GM21528 (cell line): ENCODE results near the gene SFXN5.

ENCODE experiments used
- ATAC-seq: cut with Tn5 transposase; IDR thresholded peaks from one replicate; pipeline ENCODE4 v1.9.1; 2021; ENCODE audit warnings: mild to moderate bottlenecking, moderate library complexity; ENCODE audit not compliant: unreplicated experiment, low FRiP score

Gene SFXN5

DNA sequence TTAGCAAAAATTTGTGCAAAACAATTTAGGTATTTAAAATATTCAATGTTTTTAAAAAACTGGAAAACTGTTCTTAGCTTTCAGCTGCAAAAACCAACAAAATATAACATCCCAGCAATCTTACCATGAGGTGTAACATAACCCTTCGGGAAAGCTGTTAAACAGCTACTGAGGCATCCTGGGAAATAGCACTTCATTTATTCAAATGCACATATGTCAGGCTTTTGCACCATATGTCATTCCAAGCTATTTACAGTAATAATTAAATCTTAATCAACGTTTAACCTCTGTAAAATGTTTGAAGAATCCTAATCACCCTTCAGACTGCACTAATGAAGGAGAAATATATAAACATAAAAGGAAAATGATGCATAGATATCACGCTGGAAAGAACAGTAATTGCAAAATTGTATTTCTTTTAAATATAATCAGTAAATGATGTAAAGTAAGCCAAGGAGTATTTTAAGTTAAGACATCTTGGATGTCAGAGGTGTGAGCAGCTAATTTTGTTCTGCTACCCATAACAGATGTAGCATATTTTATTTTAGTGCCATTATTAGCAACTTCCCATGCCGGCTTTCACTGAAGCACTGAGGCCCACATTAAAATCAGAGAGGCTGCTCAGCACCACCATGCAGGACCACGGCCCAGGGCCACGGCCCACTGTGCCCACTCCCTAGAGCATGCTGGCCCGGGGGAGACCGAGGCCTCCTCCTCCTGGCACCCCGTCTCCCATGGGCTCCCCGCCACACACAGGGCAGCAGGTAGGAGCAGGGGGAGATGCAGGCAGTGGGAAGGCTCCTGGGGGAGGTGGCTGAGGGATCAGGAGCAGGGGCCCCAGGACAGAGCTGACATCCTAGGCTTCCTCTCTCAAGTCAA is 123.3 kb downstream of the SFXN5 start:
- no peak for ATAC-seq

DNA sequence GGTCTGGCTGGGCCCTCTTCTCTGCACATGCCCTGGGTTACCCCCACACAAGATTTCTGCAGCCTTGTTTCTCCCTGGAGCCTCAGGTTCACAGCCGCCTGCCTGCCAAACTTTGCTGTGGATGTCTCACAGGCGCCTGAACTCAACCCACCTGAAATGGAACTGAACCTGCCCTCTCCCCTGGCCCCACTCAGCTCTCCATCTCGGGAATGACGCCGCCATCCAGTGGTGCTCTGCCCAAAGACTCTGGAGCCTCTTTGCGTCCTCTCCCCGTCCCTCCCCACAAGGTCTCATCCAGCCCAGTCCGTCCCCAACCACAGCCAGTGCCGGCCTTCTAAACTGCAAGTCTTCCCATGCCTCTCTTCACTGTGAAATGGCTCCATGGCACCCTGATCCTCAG is 125.0 kb downstream of the SFXN5 start:
- ATAC-seq: no peak

DNA sequence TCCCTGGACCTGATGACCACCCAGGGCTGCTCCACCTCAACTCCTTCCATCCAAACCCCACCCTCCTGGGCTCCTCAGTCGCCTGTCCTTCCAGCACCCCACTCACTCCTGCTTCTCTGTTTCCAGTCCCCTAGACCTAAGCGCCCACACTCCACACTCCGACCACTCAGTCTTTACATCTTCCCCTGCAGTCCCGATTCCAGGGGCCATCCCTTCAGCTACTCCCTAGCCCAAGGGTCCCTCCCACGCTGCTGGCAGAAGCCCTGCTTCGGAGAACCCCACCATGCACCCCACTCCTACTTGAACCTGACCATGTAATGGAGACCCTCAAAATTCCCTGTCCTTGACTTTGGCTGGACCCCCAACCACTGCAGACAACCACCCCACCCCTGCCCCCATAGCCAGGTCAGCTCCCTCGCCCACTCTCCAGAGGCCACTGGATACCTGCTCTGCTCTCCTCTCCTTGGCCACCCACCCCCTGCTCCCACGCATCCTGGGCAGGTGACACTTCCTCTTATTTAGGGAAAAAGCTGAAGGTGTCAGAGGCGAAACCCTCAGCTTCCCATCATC is 126.0 kb downstream of the SFXN5 start:
- ATAC-seq: no peak

DNA sequence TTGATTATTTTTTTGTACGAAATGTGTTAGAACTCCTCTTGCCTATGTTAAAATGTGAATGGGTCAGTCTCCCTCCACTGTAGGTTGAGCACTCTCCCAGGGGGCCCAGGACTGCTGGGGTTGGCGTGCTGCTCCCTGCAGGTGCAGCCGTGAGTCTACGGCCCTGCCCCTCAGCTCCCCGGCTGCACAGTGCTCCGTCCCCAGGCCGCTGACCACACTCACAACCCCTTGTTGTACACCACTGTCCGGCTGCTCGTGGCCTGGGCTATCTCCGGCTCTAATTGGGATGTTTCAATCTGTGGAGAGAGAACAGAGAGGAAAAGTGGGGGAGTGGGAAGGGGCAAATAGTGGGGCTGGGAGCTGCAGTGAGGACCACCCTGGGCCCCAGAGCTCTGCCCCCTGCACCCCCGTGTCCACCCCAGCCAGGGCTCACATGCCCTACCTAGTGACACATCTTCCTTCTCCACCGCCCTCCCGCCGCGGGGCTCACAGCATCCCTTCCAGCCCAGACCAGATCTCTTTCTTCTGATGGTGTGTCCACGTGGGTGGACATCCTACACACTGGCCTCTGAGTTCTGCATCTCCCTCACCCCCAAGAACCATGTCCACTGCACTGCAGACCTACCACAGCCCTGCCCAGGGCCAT is 126.6 kb downstream of the SFXN5 start:
- no peak for ATAC-seq

DNA sequence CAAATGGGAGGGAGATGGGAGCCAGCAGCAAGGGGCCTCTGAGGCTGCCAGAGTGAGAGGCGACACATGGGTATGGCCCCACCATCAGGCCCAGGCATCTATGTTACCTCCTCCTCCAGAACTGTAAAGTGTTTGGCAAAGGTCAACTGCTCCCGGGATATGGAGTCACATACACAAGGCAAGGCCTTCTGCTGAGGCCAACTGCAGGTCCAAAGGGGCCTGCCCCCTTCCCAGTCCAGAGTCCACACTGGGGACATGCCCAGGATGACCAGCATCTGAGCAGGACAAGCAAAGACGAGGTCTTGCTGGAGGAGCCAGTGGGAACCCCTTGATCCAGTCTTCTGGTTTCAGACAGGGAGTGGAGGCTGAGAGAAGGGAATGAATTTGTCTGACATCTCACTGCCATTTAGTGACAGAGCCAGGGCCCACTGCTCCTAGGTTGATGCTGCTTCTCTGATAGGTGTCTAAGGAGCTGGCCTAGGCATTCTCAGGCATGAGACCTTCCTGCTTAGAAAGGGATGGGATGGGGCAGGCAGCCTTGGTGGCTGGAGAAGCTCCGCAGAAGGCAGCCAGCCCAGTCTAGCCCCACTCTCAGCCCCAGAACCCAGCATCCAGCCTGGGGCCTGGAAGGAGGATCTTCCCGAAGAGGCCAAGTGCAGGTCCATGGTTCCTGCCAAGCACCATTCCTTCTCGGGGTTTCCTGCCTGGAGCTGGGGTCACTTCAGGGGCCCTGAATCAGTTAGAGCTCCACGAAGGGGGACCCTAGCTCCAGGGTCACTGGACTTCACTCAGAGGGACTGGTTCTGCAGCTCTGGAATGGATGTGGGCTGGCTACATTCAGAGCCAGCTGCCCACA is 127.7 kb downstream of the SFXN5 start:
- no peak for ATAC-seq

DNA sequence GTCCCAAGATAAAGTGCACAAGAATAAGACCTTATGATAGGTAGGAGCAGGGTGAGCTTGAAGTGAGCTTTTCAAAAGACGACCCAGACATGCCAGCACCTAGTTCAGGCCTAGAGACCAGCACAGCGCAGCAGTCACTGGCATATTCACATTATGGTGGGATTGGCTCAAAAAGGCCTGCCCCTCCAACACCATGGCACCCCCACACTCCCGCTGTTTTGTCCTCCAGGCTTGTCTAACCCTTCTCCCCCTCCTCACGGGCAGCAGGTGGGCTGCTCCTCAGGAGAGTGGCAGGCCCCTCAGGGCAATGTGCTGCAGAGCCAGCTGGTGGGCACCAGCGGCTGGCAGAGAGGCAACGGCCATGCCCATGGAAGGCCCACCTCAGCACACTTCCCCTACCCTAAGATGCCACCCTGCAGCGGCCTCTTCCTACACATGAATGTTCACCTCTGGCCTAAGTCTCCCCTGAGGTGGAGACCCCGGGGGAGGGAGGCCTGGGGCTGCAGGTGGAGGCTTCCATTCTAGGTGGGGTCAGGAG is 128.6 kb downstream of the SFXN5 start:
- no peak for ATAC-seq

DNA sequence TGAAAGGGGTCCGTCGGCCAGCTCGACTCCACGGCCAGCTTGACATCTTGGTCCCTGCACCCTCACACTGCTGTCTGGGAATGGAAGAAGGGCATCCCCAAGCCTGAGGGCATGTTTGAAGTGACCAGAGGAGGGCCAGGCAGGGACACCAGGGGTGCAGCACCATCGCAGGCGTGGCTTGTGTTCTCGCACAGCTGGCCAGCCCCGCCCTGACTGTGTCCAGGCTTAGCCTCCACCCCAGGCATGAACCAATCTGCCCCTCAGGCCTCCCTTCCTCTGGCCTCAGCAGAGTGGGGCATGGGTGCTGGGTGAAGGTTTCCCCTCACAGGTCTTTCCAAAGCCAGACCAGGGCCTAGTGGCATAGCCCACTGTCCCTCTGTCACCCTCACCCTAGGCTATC is 129.2 kb downstream of the SFXN5 start:
- no peak for ATAC-seq

DNA sequence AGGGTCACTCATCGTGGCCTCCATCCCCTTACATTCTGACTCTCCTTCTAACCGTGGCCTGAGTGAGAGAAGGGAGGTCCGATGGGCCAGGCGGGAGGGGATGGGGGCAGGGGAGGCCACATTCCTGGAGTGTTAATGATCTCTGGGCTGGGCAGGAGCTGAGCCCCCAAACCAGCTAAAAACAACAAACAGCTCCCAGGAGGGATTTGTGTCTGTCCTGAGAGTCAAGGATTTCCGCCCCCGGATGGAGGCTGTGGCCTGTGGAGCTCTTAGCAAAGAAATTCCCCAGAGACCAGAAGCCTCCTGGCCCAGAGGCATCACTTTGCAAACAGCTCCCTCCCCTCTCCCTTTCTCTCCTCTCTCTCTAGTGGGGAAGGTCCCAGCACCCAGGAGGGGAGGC is 130.7 kb downstream of the SFXN5 start:
- ATAC-seq: no peak

DNA sequence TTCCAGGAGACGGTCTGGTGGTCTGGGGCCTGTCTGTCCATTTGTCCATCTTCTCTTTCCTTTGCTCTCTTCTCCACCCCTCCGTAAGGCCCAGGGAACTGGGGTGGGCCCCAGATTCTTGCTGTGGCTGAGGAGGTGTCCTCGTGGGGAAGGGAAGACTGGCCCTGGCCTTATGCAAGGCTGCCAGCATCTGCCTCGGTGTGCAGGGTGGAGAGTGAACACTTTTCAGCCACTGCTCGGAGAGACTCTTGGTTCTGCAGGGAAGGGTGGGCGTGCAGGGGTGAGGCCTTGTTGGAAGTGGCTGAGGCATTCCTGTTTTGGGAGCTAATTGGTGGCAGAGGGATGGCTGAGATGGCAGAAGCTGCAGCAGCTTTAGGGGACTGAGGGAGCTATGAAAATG is 131.2 kb downstream of the SFXN5 start:
- no peak for ATAC-seq

DNA sequence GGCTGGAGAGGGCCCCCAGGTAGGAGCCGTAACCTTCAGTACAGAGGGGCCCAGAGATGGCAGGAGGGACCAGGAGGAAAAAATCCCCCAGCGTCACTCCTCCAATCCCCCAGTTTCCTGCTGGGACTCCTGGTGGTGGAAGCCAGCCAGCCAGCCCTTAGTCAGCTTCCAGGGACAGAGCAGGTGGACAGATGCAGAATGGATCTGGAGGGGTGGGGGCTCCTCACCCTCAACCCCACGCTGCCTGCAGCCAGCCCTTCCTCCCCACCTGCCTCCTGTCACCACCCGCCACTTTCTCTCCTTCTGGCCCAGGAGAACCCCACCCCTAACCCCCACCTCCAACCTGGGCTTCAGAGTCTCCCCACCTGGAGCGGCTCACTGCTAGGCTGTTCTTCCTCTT is 133.1 kb downstream of the SFXN5 start:
- no peak for ATAC-seq

DNA sequence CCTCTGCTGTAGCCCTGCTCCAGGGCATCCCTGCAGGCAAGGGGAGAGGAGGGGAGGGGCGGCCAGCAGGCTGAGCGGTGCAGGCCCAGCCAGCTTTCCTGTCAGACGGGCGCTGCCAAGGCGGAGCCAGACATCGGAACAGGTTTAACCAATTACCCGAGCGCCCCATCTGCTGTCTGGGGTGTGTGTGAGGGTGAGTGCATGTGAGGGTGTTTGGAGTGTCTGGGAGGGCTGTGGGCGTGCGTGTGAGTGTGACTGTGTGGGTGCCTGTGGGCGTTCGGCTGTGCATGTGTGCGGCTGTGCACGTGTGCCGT is 134.2 kb downstream of the SFXN5 start:
- ATAC-seq: no peak

DNA sequence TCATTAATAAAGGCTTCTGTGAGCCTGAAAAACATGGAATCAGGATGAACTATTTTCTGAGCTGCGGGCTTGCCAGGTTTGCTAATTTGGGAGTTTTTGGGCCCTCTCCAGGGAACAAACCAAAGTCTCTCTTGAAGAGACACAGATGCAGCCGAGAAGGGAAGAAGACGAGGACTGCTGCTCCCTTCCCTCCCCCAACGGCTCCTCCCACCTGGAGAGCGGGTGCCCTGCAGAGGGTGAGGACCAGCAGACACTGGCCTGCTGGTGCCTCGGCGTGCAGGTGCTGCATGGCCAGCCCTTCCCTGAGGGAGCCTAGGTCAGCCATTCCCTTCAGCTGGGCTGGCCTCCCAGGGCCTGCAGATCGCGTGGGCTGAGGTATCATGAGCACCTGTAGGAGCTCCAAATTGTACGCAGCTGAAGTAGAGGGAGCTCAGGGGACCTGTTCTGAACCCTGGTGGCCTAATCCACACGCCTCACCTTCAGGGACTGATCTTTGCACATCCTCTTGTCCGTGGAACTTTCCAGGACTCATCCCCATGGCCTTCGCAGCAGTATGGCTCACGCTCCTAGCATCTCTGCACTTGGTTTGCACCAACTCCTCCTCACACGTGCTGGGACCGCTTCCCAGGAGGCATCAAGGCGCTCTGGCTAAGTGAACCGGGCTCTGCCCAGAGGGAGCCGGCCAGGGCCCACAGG is 134.7 kb downstream of the SFXN5 start:
- ATAC-seq: no peak

DNA sequence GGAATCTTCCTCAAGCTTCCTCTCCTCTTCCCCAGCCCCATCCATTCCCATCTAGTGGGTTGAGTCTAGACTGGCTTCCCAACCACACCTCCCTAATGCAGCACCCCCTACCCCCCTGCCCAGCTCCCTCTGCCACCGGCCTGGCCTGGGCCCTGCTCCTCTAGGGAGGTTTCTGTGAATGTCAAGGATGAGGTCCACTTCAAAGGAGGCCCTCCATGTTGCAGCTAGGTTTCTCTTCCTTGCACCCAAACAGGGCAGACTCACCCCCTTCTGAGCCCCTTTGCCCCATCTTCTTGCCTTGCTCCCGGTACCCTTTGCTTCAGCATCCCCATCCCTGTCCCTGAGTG is 135.9 kb downstream of the SFXN5 start:
- ATAC-seq: no peak

DNA sequence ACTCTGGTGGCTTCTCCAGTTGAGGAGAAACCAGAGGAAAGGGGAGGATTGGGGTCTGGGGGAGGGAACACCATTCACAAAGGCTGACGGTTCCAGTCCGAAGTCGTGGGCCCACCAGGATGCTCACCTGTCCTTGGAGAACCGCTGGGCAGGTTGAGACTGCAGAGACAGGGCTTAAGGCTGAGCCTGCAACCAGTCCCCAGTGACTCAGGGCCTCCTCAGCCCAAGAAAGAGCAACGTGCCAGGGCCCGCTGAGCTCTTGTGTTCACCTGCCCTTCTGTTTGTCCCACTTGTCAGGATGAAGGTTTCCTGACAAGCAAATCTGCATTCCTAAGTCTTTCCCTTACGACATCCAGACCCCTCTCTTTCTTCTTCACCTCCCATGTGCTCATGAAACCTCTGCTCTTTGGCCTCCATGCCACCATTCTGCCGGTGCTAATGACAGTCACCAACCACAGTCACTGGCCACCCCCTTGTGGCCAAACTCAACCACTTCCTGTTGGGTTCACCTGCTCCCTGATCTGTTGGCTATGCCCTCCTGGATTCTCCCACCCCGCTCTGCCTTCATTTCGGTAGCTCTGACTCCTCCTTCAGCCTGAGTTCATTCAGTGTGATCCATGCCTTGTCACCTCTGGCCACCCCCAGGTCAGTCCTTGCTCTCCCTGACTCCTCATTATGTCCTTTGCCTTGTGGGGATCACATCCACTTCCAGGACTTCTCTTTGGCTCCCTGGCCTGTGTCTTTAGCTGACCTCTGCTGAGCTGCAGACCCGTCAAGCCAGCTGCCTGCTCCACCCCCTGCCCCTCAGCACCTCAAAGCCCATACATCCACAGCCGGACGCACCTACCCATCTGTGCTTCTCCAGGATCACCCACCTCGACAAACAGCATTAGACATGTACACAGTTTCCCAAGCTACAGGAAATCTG is 136.6 kb downstream of the SFXN5 start:
- no peak for ATAC-seq

DNA sequence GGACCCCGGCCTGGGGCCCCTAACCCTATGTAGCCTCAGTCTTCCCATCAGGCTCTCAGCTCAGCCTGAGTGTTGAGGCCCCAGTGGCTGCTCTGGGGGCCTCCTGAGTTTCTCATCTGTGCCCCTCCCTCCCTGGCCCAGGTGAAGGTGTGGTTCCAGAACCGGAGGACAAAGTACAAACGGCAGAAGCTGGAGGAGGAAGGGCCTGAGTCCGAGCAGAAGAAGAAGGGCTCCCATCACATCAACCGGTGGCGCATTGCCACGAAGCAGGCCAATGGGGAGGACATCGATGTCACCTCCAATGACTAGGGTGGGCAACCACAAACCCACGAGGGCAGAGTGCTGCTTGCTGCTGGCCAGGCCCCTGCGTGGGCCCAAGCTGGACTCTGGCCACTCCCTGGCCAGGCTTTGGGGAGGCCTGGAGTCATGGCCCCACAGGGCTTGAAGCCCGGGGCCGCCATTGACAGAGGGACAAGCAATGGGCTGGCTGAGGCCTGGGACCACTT is 137.8 kb downstream of the SFXN5 start:
- ATAC-seq: no peak

DNA sequence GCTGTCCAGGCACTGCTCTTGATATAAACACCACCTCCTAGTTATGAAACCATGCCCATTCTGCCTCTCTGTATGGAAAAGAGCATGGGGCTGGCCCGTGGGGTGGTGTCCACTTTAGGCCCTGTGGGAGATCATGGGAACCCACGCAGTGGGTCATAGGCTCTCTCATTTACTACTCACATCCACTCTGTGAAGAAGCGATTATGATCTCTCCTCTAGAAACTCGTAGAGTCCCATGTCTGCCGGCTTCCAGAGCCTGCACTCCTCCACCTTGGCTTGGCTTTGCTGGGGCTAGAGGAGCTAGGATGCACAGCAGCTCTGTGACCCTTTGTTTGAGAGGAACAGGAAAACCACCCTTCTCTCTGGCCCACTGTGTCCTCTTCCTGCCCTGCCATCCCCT is 138.3 kb downstream of the SFXN5 start:
- no peak for ATAC-seq

DNA sequence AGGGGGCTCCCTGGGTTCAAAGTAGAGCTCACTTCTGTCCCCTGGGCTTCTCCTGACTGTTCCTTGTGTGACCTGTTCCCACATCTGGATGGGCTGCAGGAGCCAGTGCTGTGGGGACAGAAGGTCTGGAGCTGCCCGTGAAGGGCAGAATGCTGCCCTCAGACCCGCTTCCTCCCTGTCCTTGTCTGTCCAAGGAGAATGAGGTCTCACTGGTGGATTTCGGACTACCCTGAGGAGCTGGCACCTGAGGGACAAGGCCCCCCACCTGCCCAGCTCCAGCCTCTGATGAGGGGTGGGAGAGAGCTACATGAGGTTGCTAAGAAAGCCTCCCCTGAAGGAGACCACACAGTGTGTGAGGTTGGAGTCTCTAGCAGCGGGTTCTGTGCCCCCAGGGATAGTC is 138.7 kb downstream of the SFXN5 start:
- no peak for ATAC-seq

DNA sequence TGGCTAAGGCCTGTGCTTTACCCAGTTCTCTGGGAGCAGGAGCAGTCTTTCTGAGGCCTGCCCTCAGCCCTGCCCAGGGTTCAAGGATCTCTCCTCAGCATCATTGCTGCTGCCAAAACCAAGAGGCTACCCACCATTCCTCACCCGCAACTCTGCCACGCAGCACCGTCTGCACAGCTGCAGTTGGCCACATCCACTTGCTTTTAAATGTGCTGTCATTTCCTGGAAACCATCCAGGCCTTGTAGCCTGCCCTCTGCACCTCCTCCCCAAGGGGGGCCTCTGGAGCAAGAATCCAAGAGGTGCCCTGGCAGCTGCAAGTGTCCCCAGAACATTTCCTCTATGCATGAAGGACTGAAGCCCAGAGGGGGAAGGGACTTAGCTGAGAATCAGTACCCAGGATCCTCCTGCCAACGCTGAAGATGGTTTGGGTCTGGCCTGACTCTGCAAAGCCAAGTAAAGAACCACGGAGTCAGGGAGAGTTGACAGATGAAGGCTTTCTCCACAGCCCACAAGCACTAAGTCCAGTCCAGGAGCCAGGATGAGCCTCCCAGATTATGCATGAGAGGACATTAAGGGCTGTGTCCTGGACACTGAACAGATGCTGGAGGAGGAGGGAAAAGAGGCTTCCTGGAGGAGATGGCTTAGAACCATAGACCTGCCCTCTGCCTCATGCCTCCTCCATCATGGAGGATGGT is 139.3 kb downstream of the SFXN5 start:
- ATAC-seq: no peak
